Ishikawa (cell line): ENCODE measurements around the gene ST8SIA1.

Experiments used
- CEBPB ChIP-seq: IDR thresholded peaks from 2 replicates; pipeline ENCODE4 v1.6.1; 2012
- CREB1 ChIP-seq: IDR thresholded peaks from 2 replicates; pipeline ENCODE4 v1.6.1; 2012; ENCODE audit warnings: low read depth
- EGR1 ChIP-seq: IDR thresholded peaks from 2 replicates; pipeline ENCODE4 v1.6.1; 2012
- EP300 ChIP-seq: IDR thresholded peaks from 2 replicates; pipeline ENCODE4 v1.6.1; 2012; ENCODE audit warnings: borderline replicate concordance
- FOXM1 ChIP-seq: IDR thresholded peaks from 2 replicates; pipeline ENCODE4 v1.6.1; 2012; ENCODE audit warnings: low read depth, borderline replicate concordance
- MAX ChIP-seq: IDR thresholded peaks from 2 replicates; pipeline ENCODE4 v1.6.1; 2012
- NFIC ChIP-seq: IDR thresholded peaks from 2 replicates; pipeline ENCODE4 v1.6.1; 2012
- RAD21 ChIP-seq: IDR thresholded peaks from 2 replicates; pipeline ENCODE4 v1.6.1; 2012; ENCODE audit warnings: low read depth
- REST ChIP-seq: IDR thresholded peaks from 2 replicates; pipeline ENCODE4 v1.6.1; 2012; ENCODE audit warnings: low read depth, mild to moderate bottlenecking
- TAF1 ChIP-seq: IDR thresholded peaks from 2 replicates; pipeline ENCODE4 v1.6.1; 2012; ENCODE audit warnings: low read depth, mild to moderate bottlenecking
- TCF12 ChIP-seq: IDR thresholded peaks from 2 replicates; pipeline ENCODE4 v1.6.1; 2012; ENCODE audit warnings: low read depth
- TEAD4 ChIP-seq: IDR thresholded peaks from 2 replicates; pipeline ENCODE4 v1.6.1; 2012
- USF1 ChIP-seq: IDR thresholded peaks from 2 replicates; pipeline ENCODE4 v1.6.1; 2012
- YY1 ChIP-seq: IDR thresholded peaks from 2 replicates; pipeline ENCODE4 v1.6.1; 2012; ENCODE audit warnings: low read depth
- ZBTB7A ChIP-seq: IDR thresholded peaks from 2 replicates; pipeline ENCODE4 v1.6.1; 2012; ENCODE audit warnings: low read depth

ST8SIA1 gene

GRCh38 chr12:22334410-22335100 lies at the start of gene ST8SIA1:
Gene ST8SIA1 (minus strand): TSS chr12:22334707. CDS start chr12:22334232, 475 bp downstream.
- TF ChIP-seq ZBTB7A (0 out of 2 replicates have a peak, but pooled peaks have one; percentile 48), EP300 (no peak)

GRCh38 chr12:22380031-22380430 lies 45.5 kb upstream of the ST8SIA1 start:
- TF ChIP-seq RAD21 (no peak), TAF1 (no peak)

- TF ChIP-seq EP300 (no peak), TCF12 (no peak), ZBTB7A (no peak), USF1 (no peak), CREB1 (no peak), CEBPB (no peak), TEAD4 (no peak), RAD21 (no peak), REST (no peak), FOXM1 (no peak)
Observed at GRCh38 chr12:22377731-22378496, 43.4 kb upstream of the ST8SIA1 start.

- TF ChIP-seq RAD21 (no peak), EGR1 (no peak), TEAD4 (no peak), USF1 (no peak), CEBPB (no peak), TAF1 (no peak), CREB1 (no peak), ZBTB7A (no peak), REST (no peak), MAX (no peak), NFIC (no peak)
Observed at GRCh38 chr12:22374508-22374907, 40.0 kb upstream of the ST8SIA1 start.

GRCh38 chr12:22372277-22372837 lies 37.9 kb upstream of the ST8SIA1 start:
- TF ChIP-seq TCF12 (no peak), YY1 (no peak), MAX (no peak), NFIC (no peak), USF1 (no peak), ZBTB7A (no peak), CEBPB (no peak), RAD21 (no peak), EGR1 (no peak), REST (no peak), TAF1 (no peak), FOXM1 (no peak), TEAD4 (no peak)
